HEK293T (cell line): ENCODE data around the gene UBE2E2.
"Not testable (repeated sequence)": the region's sequence is repeated elsewhere in the genome, so short reads cannot be mapped to it uniquely, and the experiment has no call there.

ENCODE experiments used
- CTCF ChIA-PET: fragments of 350-600 bp; formaldehyde crosslinking; extraction: SDS; loops from one replicate; lab custom pipeline; 2021; ENCODE audit warnings: antibody characterized with exemption, inconsistent platforms; lab: Yijun Ruan, JAX
- POLR2A ChIA-PET: fragments of 350-600 bp; formaldehyde crosslinking; extraction: SDS; loops from one replicate; lab custom pipeline; 2020; ENCODE audit warnings: antibody characterized with exemption, inconsistent platforms; lab: Yijun Ruan, JAX
- DNase-seq: peaks from one replicate; pipeline ENCODE4 v3.0.0; 2012; ENCODE audit warnings: mixed read lengths; ENCODE audit errors: extremely low spot score
- ARNT ChIP-seq: fragments of 450-650 bp; IDR thresholded peaks from 2 replicates; pipeline ENCODE4 v1.6.1; 2017; ENCODE audit warnings: mild to moderate bottlenecking
- BHLHE40 ChIP-seq: fragments of 450-650 bp; IDR thresholded peaks from 2 replicates; pipeline ENCODE4 v1.6.1; 2016; ENCODE audit warnings: mild to moderate bottlenecking, moderate library complexity, borderline replicate concordance
- CTBP1 ChIP-seq: fragments of 450-650 bp; IDR thresholded peaks from 2 replicates; pipeline ENCODE4 v1.6.1; 2016; ENCODE audit warnings: borderline replicate concordance
- ELF4 ChIP-seq: fragments of 450-650 bp; IDR thresholded peaks from 2 replicates; pipeline ENCODE4 v1.6.1; 2017; ENCODE audit warnings: antibody characterized with exemption
- FOXA1 ChIP-seq: fragments of 450-650 bp; IDR thresholded peaks from 2 replicates; pipeline ENCODE4 v1.6.1; 2016; ENCODE audit warnings: mild to moderate bottlenecking
- FOXK2 ChIP-seq: fragments of 450-650 bp; IDR thresholded peaks from 2 replicates; pipeline ENCODE4 v1.6.1; 2016; ENCODE audit warnings: mild to moderate bottlenecking
- FOXM1 ChIP-seq: fragments of 450-650 bp; IDR thresholded peaks from 2 replicates; pipeline ENCODE4 v1.6.1; 2017; ENCODE audit warnings: mild to moderate bottlenecking, borderline replicate concordance
- HDGF ChIP-seq: fragments of 450-650 bp; IDR thresholded peaks from 2 replicates; pipeline ENCODE4 v1.6.1; 2017; ENCODE audit warnings: antibody characterized with exemption, borderline replicate concordance
- L3MBTL2 ChIP-seq: fragments of 450-650 bp; conservative IDR thresholded peaks from 2 replicates; pipeline ENCODE4 v1.6.1; 2016; ENCODE audit warnings: mild to moderate bottlenecking
- LEF1 ChIP-seq: fragments of 450-650 bp; IDR thresholded peaks from 2 replicates; pipeline ENCODE4 v1.6.1; 2017; ENCODE audit warnings: mild to moderate bottlenecking, borderline replicate concordance
- NFRKB ChIP-seq: fragments of 450-650 bp; IDR thresholded peaks from 2 replicates; pipeline ENCODE4 v1.6.1; 2016; ENCODE audit warnings: mild to moderate bottlenecking, moderate library complexity
- SP1 ChIP-seq: fragments of 450-650 bp; IDR thresholded peaks from 2 replicates; pipeline ENCODE4 v1.6.1; 2017
- SUZ12 ChIP-seq: fragments of 450-650 bp; IDR thresholded peaks from 2 replicates; pipeline ENCODE4 v1.6.1; 2016; ENCODE audit warnings: mild to moderate bottlenecking
- TARDBP ChIP-seq: fragments of 450-650 bp; IDR thresholded peaks from 2 replicates; pipeline ENCODE4 v1.6.1; 2016
- ZNF384 ChIP-seq: fragments of 450-650 bp; IDR thresholded peaks from 2 replicates; pipeline ENCODE4 v1.6.1; 2016
- TF ChIP-seq, protein P1 (sequence below): fragments of 450-650 bp; IDR thresholded peaks from 2 replicates; pipeline ENCODE4 v1.6.1; 2016

Gene UBE2E2

GRCh38 chr3:23331141-23331935, 128.2 kb downstream of the UBE2E2 start:
- ChIA-PET CTCF (no interaction called here), POLR2A (no interaction called here)
- no peak for TF ChIP-seq ELF4
- no peak for DNase-seq

DNA sequence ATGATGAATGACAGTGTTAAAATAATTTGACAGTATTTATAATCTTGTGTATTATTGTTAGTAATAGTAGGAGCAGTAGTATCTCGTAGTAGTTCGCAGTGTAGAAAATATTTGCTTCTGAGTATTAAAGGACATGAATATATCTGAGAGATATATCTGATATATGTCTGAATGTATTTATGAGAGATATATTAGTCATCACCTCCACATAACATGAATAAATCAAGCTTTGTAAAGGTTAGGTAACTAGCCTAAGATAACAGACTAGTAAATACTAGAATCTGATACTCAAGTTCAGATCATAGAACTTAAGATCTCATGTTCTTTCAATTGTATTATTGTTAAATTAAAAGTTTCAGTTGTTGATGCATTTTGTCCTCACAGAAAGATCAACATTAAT, 130.5 kb downstream of the UBE2E2 start:
- ChIA-PET POLR2A (no interaction called here), CTCF (no interaction called here)
- no peak for DNase-seq
- no peak for TF ChIP-seq NFRKB
- TF ChIP-seq, protein P1, sequence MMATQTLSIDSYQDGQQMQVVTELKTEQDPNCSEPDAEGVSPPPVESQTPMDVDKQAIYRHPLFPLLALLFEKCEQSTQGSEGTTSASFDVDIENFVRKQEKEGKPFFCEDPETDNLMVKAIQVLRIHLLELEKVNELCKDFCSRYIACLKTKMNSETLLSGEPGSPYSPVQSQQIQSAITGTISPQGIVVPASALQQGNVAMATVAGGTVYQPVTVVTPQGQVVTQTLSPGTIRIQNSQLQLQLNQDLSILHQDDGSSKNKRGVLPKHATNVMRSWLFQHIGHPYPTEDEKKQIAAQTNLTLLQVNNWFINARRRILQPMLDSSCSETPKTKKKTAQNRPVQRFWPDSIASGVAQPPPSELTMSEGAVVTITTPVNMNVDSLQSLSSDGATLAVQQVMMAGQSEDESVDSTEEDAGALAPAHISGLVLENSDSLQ = peak; percentile 15; the same call in 1 of the 2 replicates

GRCh38 chr3:23336853-23337252, 133.7 kb downstream of the UBE2E2 start:
- CTCF ChIA-PET = interaction anchor here (0.7 kb wide), 1 partner anchor 531 kb away, joined by 7 read pairs; no protein-coding TSS in a partner anchor
- DNase-seq, POLR2A ChIA-PET: not testable (repeated sequence)

DNA sequence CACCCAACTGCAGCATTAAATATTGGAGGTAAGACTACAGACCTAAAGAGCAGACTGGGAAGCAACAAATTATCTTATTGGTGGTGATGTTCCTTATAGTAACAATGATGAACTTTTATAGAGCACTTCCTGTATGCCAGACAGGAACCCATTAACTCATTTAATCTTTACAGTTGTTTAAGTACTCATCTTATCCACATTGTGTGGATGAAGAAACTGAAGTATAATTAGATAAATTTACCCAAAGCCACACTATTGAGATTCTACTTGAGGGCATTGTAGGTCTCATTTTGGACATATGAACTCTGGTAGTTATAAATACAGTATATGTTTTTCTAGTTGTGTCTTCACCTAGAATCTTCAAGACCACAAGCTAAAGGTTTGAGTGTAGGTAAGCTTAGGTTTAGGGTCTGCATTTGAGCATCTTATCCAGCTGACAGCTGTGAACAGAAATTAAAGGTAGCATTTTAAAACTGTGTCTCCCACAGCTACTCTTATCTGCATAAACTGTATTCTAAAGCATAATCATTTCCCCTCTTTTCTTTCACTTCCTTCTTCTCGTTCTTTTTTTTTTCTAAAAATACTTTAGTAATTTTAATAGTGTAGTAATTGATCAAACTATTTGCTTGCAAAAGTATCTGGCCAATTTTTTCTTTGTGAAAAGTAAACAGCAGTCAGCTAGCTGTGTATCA, 138.2 kb downstream of the UBE2E2 start:
- POLR2A ChIA-PET = no interaction called here
- DNase-seq = no peak
- TF ChIP-seq TARDBP (no peak), FOXA1 (no peak), ARNT (no peak), L3MBTL2 (no peak), HDGF (no peak), ZNF384 (no peak), ELF4 (no peak), FOXM1 (no peak), FOXK2 (no peak), BHLHE40 (no peak)
- CTCF ChIA-PET = no interaction called here

DNA sequence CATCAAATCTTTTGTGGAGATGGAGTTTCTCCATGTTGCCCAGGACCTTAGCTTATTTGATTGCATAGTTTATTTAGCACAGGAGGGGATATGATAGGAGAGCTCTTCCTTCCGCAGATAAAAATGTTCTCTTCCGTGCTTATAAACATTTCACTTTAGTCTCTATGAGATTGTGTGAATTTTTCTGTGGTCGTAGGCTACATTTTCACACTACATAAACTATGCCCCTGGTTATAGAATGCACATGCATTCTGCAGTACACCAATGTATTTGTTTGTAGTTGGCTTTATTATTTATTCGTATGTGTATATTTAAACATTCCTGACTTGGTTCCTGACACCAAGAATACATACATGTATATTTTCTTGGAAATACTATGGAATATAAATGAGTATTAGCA, 139.2 kb downstream of the UBE2E2 start:
- TF ChIP-seq ZNF384 = no peak
- no peak for TF ChIP-seq FOXK2
- no peak for TF ChIP-seq TARDBP
- TF ChIP-seq SUZ12 = no peak
- no peak for TF ChIP-seq ELF4
- TF ChIP-seq FOXM1 = no peak
- no peak for TF ChIP-seq NFRKB
- TF ChIP-seq, protein P1 = no peak
- no peak for TF ChIP-seq L3MBTL2
- no peak for TF ChIP-seq ARNT
- TF ChIP-seq HDGF = no peak
- ChIA-PET POLR2A (no interaction called here), CTCF (no interaction called here)
- DNase-seq = no peak

DNA sequence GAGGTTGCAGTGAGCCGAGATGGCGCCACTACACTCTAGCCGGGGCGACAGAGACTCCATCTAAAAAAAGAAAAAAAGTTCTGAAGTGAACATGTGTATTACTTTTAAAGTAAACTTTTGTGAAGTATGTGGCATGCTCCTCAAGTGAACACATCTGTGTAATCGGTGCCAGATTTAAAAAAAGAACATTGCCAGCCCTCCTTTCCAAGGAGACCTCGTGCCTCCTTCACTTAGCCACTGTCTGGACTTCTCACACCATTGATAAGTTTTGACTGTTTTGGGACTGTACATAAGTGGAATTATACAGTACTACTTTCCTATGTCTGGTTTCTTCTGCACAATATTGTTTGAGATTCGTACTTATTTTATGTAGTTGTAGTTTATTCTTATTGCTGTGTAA, 140.4 kb downstream of the UBE2E2 start:
- POLR2A ChIA-PET = no interaction called here
- no peak for DNase-seq
- CTCF ChIA-PET = no interaction called here
- TF ChIP-seq CTBP1 (no peak), FOXM1 (no peak), ARNT (no peak), FOXK2 (no peak), FOXA1 (no peak), LEF1 (no peak), NFRKB (no peak), L3MBTL2 (no peak), ELF4 (no peak), BHLHE40 (no peak), SP1 (no peak), HDGF (no peak), SUZ12 (no peak), TARDBP (no peak), ZNF384 (no peak)
- TF ChIP-seq, protein P1 = no peak

DNA sequence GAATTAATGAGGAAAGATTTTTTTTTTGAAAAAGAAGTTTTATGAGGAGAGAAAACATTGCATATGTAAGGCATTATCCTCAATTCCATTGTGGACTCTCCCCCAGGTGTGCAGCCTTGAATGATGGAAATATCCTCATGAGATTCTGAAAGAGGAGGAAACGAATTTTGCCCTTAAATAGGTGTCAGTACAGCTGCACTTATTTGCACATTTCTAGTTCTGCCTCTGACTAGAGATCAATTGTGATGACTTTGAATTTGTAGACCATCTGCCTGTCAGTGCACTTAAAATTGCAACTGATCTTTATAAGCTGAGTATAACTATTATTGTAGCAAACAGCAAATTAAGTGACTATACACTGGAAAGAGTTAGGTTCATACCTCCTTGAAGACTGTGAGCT, 141.8 kb downstream of the UBE2E2 start:
- ChIA-PET CTCF (no interaction called here), POLR2A (no interaction called here)
- DNase-seq = no peak
- TF ChIP-seq CTBP1 (no peak), ARNT (no peak), TARDBP (no peak), FOXA1 (no peak), BHLHE40 (no peak), L3MBTL2 (no peak), NFRKB (no peak), ELF4 (no peak), FOXM1 (no peak)

- ChIA-PET POLR2A (interaction anchor here (0.7 kb wide), 1 partner anchor 11 kb away, joined by 3 read pairs; no protein-coding TSS in a partner anchor), CTCF (interaction anchor here (0.7 kb wide), 2 partner anchors 99 to 189 kb away, joined by 3 read pairs; no protein-coding TSS in a partner anchor)
Observed at GRCh38 chr3:23349444-23349843, 146.3 kb downstream of the UBE2E2 start.

More at GRCh38 chr3:23349444-23349843, 146.3 kb downstream of the UBE2E2 start:
- DNase-seq = not testable (repeated sequence)
